NT2/D1 (cell line): ENCODE measurements around the gene CNKSR2.

Source experiments
- YY1 ChIP-seq: IDR thresholded peaks from 2 replicates; pipeline ENCODE4 v1.6.1; 2011; ENCODE audit not compliant: insufficient read length, insufficient read depth
- ZNF274 ChIP-seq: IDR thresholded peaks from 2 replicates; pipeline ENCODE4 v1.6.1; 2011; ENCODE audit warnings: mild to moderate bottlenecking, low read depth, low read length

- no peak for TF ChIP-seq YY1
- TF ChIP-seq ZNF274: no peak
These were observed 207.3 kb downstream of the CNKSR2 start for GRCh38 chrX:21581479-21581878.
